Prostate gland (tissue), 2 donors: ENCODE measurements around the gene APBA2.

ENCODE experiments used
- POLR2A ChIP-seq: fragments of 450-650 bp; IDR thresholded peaks from one replicate; pipeline ENCODE4 v1.6.1; 2016; ENCODE audit warnings: antibody characterized with exemption, mild to moderate bottlenecking
- POLR2AphosphoS5 ChIP-seq: sonication (generic); formaldehyde crosslinking; IDR thresholded peaks from one replicate; pipeline ENCODE4 v1.6.1; 2017; ENCODE audit warnings: antibody characterized with exemption
- TF ChIP-seq, protein P1 (sequence below), 4 experiments: fragments of 200-600 bp in 2 of 4; fragments of 450-650 bp in 2 of 4; sonication (generic) in 2 of 4; IDR thresholded peaks; 1 replicate in 3 of 4; 2 replicates in 1 of 4; pipeline ENCODE4 v1.5.1; 2016 to 2019; ENCODE audit warnings: antibody characterized with exemption in 4 of 4, mild to moderate bottlenecking in 2 of 4, moderate library complexity in 2 of 4

DNA sequence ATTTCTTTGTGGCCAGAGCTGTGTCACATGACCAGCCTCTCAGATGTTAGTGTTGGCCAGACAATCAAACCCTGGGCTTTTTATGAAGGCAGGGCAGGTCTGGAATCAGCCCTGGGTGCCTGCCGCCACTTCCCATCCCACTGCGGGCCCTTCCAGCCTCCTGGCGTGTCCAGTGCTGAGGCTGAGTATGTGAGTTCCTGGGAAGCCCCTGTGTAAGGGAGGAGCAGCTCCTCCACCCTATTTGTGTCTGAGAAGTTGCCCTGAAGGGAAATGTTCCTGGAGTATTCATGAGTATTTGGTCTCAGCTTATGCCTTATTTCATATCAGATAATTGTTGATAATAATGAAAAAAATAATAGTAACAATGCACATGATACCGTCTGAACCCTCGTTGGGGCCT, 193.7 kb downstream of the APBA2 start:
- TF ChIP-seq, protein P1, sequence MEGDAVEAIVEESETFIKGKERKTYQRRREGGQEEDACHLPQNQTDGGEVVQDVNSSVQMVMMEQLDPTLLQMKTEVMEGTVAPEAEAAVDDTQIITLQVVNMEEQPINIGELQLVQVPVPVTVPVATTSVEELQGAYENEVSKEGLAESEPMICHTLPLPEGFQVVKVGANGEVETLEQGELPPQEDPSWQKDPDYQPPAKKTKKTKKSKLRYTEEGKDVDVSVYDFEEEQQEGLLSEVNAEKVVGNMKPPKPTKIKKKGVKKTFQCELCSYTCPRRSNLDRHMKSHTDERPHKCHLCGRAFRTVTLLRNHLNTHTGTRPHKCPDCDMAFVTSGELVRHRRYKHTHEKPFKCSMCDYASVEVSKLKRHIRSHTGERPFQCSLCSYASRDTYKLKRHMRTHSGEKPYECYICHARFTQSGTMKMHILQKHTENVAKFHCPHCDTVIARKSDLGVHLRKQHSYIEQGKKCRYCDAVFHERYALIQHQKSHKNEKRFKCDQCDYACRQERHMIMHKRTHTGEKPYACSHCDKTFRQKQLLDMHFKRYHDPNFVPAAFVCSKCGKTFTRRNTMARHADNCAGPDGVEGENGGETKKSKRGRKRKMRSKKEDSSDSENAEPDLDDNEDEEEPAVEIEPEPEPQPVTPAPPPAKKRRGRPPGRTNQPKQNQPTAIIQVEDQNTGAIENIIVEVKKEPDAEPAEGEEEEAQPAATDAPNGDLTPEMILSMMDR (IDR thresholded peaks at IDR 0.05), result no peak
- no peak for TF ChIP-seq POLR2AphosphoS5
- TF ChIP-seq POLR2A, result no peak
